ENCODE measurements around the gene MSI2. TPM values are rescaled to one million over a fixed set of nuclear protein-coding genes. Genes with fewer than 3 reads are reported as not detected.
A peak's percentile ranks its signal among the peaks of the same experiment; 100 is the strongest.

The MSI2 gene
- total and polyA plus RNA-seq, 9 of the 15 experiments (the other 6 are each of a cell fraction or from before 2014, with no cell fraction given): 4.6 to 61.8 (median 42.4) TPM

DNA sequence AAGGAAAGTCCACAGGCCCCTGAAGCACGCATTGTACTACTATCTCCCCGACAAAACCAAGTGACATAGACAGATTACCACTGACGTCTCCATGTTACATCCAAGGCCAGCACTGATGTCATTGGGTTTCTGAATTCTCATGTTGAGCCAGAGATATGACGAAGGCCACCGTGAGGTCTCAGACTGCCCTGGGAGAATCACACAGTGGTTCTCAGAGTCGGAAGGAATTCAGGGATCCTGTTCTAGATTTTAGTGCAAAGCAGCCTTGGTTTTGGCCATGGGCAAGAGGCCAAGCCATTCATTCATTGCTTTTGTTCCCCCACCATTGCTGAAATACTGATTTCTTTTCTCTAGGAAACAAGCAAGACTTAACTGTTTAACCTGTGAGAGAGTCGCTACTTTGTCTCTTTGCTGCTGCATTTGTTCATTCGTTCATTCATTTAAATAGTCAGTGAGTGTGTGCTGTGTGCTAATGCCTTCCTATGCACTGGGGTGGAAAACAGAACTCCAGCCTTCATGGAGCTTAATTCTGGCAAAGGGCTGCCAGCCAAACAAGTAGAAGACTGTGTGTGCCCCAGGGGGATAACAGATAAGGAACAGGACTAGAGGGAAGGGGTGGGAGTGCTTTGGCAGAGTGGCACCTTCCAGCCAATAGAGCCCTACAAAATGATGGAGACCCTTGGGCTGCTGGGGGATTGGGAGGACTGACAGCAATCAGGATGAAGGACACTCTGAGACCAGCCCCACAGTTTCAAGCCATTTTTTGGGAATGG, 222.3 kb downstream of the MSI2 start (continued):
- TF ChIP-seq JUND (IDR thresholded peaks at IDR 0.05; ENCODE audit: borderline replicate concordance, low read depth, low read length) (peak; percentile 15; the same call in 1 of the 2 replicates), JUND (tag; IDR thresholded peaks at IDR 0.05; ENCODE audit: borderline replicate concordance, low read depth, low read length) (peak; percentile 50; the same call in 1 of the 3 replicates), MAZ (CRISPR knock-in tag; conservative IDR thresholded peaks at IDR 0.05 in 1 of 2, IDR thresholded peaks at IDR 0.05 in 1 of 2) (no peak), SMARCC2 (IDR thresholded peaks at IDR 0.05; ENCODE audit: low read depth) (no peak), HDAC6 (IDR thresholded peaks at IDR 0.05; ENCODE audit: low read depth, low read length) (no peak), ADNP (tag; IDR thresholded peaks at IDR 0.05) (no peak), MEIS2 (IDR thresholded peaks at IDR 0.05; ENCODE audit: partially characterized antibody) (peak; percentile 87), ZNF644 (tag; IDR thresholded peaks at IDR 0.05; ENCODE audit: low read depth) (peak; percentile 47; the same call in 1 of the 2 replicates), KLF16 (IDR thresholded peaks at IDR 0.05) (no peak)
- TF ChIP-seq, protein P1, sequence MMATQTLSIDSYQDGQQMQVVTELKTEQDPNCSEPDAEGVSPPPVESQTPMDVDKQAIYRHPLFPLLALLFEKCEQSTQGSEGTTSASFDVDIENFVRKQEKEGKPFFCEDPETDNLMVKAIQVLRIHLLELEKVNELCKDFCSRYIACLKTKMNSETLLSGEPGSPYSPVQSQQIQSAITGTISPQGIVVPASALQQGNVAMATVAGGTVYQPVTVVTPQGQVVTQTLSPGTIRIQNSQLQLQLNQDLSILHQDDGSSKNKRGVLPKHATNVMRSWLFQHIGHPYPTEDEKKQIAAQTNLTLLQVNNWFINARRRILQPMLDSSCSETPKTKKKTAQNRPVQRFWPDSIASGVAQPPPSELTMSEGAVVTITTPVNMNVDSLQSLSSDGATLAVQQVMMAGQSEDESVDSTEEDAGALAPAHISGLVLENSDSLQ (IDR thresholded peaks at IDR 0.05): peak; percentile 83
- TF ChIP-seq, protein P2, sequence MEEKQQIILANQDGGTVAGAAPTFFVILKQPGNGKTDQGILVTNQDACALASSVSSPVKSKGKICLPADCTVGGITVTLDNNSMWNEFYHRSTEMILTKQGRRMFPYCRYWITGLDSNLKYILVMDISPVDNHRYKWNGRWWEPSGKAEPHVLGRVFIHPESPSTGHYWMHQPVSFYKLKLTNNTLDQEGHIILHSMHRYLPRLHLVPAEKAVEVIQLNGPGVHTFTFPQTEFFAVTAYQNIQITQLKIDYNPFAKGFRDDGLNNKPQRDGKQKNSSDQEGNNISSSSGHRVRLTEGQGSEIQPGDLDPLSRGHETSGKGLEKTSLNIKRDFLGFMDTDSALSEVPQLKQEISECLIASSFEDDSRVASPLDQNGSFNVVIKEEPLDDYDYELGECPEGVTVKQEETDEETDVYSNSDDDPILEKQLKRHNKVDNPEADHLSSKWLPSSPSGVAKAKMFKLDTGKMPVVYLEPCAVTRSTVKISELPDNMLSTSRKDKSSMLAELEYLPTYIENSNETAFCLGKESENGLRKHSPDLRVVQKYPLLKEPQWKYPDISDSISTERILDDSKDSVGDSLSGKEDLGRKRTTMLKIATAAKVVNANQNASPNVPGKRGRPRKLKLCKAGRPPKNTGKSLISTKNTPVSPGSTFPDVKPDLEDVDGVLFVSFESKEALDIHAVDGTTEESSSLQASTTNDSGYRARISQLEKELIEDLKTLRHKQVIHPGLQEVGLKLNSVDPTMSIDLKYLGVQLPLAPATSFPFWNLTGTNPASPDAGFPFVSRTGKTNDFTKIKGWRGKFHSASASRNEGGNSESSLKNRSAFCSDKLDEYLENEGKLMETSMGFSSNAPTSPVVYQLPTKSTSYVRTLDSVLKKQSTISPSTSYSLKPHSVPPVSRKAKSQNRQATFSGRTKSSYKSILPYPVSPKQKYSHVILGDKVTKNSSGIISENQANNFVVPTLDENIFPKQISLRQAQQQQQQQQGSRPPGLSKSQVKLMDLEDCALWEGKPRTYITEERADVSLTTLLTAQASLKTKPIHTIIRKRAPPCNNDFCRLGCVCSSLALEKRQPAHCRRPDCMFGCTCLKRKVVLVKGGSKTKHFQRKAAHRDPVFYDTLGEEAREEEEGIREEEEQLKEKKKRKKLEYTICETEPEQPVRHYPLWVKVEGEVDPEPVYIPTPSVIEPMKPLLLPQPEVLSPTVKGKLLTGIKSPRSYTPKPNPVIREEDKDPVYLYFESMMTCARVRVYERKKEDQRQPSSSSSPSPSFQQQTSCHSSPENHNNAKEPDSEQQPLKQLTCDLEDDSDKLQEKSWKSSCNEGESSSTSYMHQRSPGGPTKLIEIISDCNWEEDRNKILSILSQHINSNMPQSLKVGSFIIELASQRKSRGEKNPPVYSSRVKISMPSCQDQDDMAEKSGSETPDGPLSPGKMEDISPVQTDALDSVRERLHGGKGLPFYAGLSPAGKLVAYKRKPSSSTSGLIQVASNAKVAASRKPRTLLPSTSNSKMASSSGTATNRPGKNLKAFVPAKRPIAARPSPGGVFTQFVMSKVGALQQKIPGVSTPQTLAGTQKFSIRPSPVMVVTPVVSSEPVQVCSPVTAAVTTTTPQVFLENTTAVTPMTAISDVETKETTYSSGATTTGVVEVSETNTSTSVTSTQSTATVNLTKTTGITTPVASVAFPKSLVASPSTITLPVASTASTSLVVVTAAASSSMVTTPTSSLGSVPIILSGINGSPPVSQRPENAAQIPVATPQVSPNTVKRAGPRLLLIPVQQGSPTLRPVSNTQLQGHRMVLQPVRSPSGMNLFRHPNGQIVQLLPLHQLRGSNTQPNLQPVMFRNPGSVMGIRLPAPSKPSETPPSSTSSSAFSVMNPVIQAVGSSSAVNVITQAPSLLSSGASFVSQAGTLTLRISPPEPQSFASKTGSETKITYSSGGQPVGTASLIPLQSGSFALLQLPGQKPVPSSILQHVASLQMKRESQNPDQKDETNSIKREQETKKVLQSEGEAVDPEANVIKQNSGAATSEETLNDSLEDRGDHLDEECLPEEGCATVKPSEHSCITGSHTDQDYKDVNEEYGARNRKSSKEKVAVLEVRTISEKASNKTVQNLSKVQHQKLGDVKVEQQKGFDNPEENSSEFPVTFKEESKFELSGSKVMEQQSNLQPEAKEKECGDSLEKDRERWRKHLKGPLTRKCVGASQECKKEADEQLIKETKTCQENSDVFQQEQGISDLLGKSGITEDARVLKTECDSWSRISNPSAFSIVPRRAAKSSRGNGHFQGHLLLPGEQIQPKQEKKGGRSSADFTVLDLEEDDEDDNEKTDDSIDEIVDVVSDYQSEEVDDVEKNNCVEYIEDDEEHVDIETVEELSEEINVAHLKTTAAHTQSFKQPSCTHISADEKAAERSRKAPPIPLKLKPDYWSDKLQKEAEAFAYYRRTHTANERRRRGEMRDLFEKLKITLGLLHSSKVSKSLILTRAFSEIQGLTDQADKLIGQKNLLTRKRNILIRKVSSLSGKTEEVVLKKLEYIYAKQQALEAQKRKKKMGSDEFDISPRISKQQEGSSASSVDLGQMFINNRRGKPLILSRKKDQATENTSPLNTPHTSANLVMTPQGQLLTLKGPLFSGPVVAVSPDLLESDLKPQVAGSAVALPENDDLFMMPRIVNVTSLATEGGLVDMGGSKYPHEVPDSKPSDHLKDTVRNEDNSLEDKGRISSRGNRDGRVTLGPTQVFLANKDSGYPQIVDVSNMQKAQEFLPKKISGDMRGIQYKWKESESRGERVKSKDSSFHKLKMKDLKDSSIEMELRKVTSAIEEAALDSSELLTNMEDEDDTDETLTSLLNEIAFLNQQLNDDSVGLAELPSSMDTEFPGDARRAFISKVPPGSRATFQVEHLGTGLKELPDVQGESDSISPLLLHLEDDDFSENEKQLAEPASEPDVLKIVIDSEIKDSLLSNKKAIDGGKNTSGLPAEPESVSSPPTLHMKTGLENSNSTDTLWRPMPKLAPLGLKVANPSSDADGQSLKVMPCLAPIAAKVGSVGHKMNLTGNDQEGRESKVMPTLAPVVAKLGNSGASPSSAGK (IDR thresholded peaks at IDR 0.05): peak; percentile 24; the same call in 1 of the 2 replicates

Measured in K562 (cell line).